IPS-20b (cell line): ENCODE data around the gene NPAS3.

Source experiments
- H3K27ac ChIP-seq: one replicate; pipeline ENCODE4 v1.5.1; 2013; ENCODE audit warnings: low read length
- H3K27me3 ChIP-seq: 2 replicates; pipeline ENCODE4 v1.6.1; 2013; ENCODE audit warnings: mild to moderate bottlenecking, low read length, inconsistent platforms; ENCODE audit not compliant: insufficient read depth
- H3K36me3 ChIP-seq: 2 replicates; pipeline ENCODE4 v1.6.1; 2013; ENCODE audit warnings: low read depth, mild to moderate bottlenecking, inconsistent platforms, low read length, moderate library complexity; ENCODE audit not compliant: insufficient read depth
- H3K4me1 ChIP-seq: 2 replicates; pipeline ENCODE4 v1.6.1; 2013; ENCODE audit warnings: mild to moderate bottlenecking, control low read depth, inconsistent platforms, low read length, moderate library complexity; ENCODE audit not compliant: insufficient read depth
- H3K4me3 ChIP-seq: 2 replicates; pipeline ENCODE4 v1.5.1; 2013; ENCODE audit warnings: mild to moderate bottlenecking, low read length, inconsistent platforms
- H3K9ac ChIP-seq: 2 replicates; pipeline ENCODE4 v1.6.1; 2013; ENCODE audit warnings: low read depth, mild to moderate bottlenecking, inconsistent platforms, low read length, moderate library complexity
- H3K9me3 ChIP-seq: 2 replicates; pipeline ENCODE4 v1.6.1; 2013; ENCODE audit warnings: mild to moderate bottlenecking, low read depth, low read length, inconsistent platforms; ENCODE audit not compliant: insufficient read depth

Gene NPAS3

GRCh38 chr14:33691907-33692306 is 753.2 kb downstream of the NPAS3 start:
- no peak overlapping the region for H3K4me3 ChIP-seq
- no peak overlapping the region for H3K27ac ChIP-seq
- no peaks in the 10 kb centered on the region for H3K27me3 ChIP-seq
- H3K36me3 ChIP-seq: no peaks in the 10 kb centered on the region
- H3K9me3 ChIP-seq: no peaks in the 10 kb centered on the region
- no peak overlapping the region for H3K9ac ChIP-seq
- no peaks in the 10 kb centered on the region for H3K4me1 ChIP-seq

DNA sequence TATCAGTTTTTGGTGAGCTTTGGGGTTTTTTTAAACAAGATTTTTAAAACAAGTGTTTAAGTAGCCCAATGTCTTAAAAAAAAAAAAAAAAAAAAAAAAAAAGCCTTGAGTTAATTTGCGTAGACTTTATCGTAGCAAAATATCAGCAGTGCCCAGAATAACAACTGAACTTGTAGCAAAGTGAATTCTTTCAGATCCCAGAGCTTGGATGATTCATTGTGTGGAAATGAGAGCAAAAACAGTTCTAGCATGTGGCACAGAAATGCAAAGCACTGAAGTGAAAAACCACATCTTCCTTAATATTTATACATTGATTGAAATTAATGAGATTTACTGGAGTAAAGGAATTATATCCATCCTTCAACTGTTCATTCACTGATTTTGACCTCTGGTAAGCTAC is 754.1 kb downstream of the NPAS3 start:
- H3K4me1 ChIP-seq: no peaks in the 10 kb centered on the region
- no peaks in the 10 kb centered on the region for H3K27me3 ChIP-seq
- H3K4me3 ChIP-seq: no peak overlapping the region
- no peak overlapping the region for H3K9ac ChIP-seq
- H3K27ac ChIP-seq: no peak overlapping the region
- no peaks in the 10 kb centered on the region for H3K36me3 ChIP-seq
- no peaks in the 10 kb centered on the region for H3K9me3 ChIP-seq

DNA sequence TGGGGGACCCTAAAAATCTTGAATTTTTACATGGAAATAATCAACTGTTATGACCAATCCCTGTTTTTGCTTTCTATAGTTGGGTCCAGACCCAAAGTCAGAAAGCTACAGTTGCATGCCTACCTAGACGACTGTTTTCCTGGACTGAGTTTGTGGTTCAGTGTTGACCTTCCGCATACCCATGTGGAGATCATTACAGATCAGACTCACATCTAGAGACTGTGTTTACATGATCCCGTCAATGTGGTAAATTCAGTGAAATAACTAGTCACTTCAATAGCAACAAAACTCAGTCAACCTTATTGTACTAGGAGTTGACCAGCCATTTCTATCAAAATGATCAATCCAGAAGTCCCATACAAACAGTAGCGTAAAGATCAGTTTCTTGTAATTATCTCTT is 754.6 kb downstream of the NPAS3 start:
- no peak overlapping the region for H3K4me3 ChIP-seq
- H3K36me3 ChIP-seq: no peaks in the 10 kb centered on the region
- no peak overlapping the region for H3K9ac ChIP-seq
- H3K27ac ChIP-seq: no peak overlapping the region
- no peaks in the 10 kb centered on the region for H3K4me1 ChIP-seq
- H3K27me3 ChIP-seq: no peaks in the 10 kb centered on the region
- no peaks in the 10 kb centered on the region for H3K9me3 ChIP-seq

DNA sequence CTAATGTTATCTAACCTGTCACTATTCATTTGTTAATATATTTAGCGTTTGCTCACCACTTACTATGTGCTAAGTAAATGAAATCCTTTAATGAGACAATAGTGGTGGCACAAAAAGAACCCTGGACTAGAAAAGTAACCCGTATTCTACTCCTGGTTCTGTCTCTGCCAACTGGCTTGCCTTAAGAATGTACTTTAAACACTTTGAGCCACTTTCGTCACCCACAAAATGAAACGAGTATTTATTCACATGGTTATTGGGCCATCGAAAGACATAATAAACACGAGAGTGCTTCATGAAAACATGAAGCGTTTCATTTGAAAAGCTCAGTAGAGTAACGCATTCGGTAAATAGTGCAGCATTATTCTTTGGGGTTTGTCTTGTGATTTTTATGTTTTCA is 757.5 kb downstream of the NPAS3 start:
- no peaks in the 10 kb centered on the region for H3K27me3 ChIP-seq
- H3K27ac ChIP-seq: no peak overlapping the region
- no peak overlapping the region for H3K4me3 ChIP-seq
- no peaks in the 10 kb centered on the region for H3K9me3 ChIP-seq
- H3K36me3 ChIP-seq: no peaks in the 10 kb centered on the region
- H3K9ac ChIP-seq: no peak overlapping the region
- H3K4me1 ChIP-seq: no peaks in the 10 kb centered on the region

- Histone ChIP-seq H3K36me3 (no peaks in the 10 kb centered on the region), H3K27ac (no peak overlapping the region), H3K4me1 (no peaks in the 10 kb centered on the region), H3K9me3 (no peaks in the 10 kb centered on the region), H3K4me3 (no peak overlapping the region), H3K9ac (no peak overlapping the region), H3K27me3 (no peaks in the 10 kb centered on the region)
Measured at GRCh38 chr14:33699300-33699983, 760.8 kb downstream of the NPAS3 start.

DNA sequence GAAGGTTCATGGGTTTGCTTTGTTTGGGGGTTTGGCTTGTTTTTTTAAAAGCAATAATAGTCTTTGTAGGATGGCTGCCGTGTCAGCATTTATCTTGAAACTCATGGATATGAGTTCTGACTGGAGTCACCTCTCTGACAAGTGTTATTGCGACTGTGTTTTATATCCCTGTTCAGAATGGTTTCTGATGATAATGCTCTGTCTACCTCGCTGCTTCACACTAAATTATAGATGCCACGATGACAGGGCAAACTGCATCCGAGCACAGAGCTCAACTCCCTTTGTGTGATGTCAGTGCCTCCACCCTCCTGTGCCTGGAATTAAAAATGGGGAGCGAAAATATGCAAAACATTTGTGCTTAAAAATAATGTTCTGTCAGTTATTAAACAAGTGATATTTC is 761.4 kb downstream of the NPAS3 start:
- Histone ChIP-seq H3K4me3 (no peak overlapping the region), H3K4me1 (no peaks in the 10 kb centered on the region; the same call in 1 of the 2 replicates), H3K27me3 (no peaks in the 10 kb centered on the region), H3K9me3 (no peaks in the 10 kb centered on the region), H3K9ac (no peak overlapping the region), H3K36me3 (no peaks in the 10 kb centered on the region), H3K27ac (no peak overlapping the region)

- H3K4me1 ChIP-seq: peaks cover 10% of the 10 kb centered on the region; the same call in 1 of the 2 replicates
- no peak overlapping the region for H3K4me3 ChIP-seq
- H3K9me3 ChIP-seq: no peaks in the 10 kb centered on the region
- no peaks in the 10 kb centered on the region for H3K27me3 ChIP-seq
- H3K36me3 ChIP-seq: no peaks in the 10 kb centered on the region
- H3K9ac ChIP-seq: no peak overlapping the region
- H3K27ac ChIP-seq: no peak overlapping the region
Measured at GRCh38 chr14:33702293-33702692, 763.6 kb downstream of the NPAS3 start.

DNA sequence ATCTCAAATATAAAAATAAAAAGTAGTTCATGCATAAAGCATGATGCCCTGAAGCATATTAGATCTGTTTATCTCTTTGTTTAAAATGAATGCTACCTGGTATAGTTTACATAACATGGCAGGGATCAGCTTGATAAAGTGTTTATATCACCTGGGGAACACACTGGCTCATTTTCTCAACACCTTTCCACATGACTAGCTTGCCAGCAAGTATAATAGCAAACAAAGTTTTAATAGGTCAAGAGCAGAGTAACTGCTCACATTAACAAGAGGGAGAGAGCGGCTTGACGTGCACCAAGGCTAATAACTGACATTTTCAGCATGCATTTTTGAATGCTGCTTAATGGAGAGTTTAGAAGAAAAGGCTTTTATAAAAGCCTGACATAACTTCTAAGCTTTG is 765.8 kb downstream of the NPAS3 start:
- no peaks in the 10 kb centered on the region for H3K9me3 ChIP-seq
- no peak overlapping the region for H3K4me3 ChIP-seq
- H3K27me3 ChIP-seq: no peaks in the 10 kb centered on the region
- H3K4me1 ChIP-seq: peaks cover 10% of the 10 kb centered on the region; the same call in 1 of the 2 replicates
- H3K9ac ChIP-seq: no peak overlapping the region
- no peak overlapping the region for H3K27ac ChIP-seq
- H3K36me3 ChIP-seq: no peaks in the 10 kb centered on the region

- Histone ChIP-seq H3K4me1 (peaks cover 10% of the 10 kb centered on the region; the same call in 1 of the 2 replicates), H3K9me3 (no peaks in the 10 kb centered on the region), H3K9ac (no peak overlapping the region), H3K4me3 (no peak overlapping the region), H3K27ac (no peak overlapping the region), H3K27me3 (no peaks in the 10 kb centered on the region), H3K36me3 (no peaks in the 10 kb centered on the region)
Measured at GRCh38 chr14:33705490-33705889, 766.8 kb downstream of the NPAS3 start.

GRCh38 chr14:33707716-33708115 is 769.0 kb downstream of the NPAS3 start:
- Histone ChIP-seq H3K4me1 (peaks cover 15% of the 10 kb centered on the region; the same call in 1 of the 2 replicates), H3K27ac (no peak overlapping the region), H3K9ac (no peak overlapping the region), H3K9me3 (no peaks in the 10 kb centered on the region), H3K4me3 (no peak overlapping the region), H3K36me3 (no peaks in the 10 kb centered on the region), H3K27me3 (no peaks in the 10 kb centered on the region)

DNA sequence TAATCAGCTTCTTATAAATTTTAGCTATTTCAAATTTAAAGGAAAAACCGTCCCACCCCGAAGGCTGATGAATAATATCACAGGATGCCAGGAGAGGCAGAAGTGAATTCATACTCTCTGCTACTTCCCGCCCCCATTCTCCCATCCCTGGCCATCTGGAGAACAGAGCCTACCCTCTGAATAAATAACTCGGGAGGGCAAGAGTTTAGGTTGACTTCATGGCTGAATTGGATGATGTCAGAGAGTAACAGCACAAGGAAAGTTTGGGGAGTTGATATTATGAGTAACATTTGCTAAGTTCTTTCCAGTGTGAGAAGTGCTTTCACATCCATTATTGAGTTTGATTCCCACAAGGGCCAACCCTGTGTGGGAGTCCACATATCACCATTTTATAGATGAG is 770.6 kb downstream of the NPAS3 start:
- Histone ChIP-seq H3K27ac (no peak overlapping the region), H3K27me3 (no peaks in the 10 kb centered on the region), H3K4me3 (no peak overlapping the region), H3K4me1 (peaks cover 15% of the 10 kb centered on the region; the same call in 1 of the 2 replicates), H3K9me3 (no peaks in the 10 kb centered on the region), H3K9ac (no peak overlapping the region), H3K36me3 (no peaks in the 10 kb centered on the region)

DNA sequence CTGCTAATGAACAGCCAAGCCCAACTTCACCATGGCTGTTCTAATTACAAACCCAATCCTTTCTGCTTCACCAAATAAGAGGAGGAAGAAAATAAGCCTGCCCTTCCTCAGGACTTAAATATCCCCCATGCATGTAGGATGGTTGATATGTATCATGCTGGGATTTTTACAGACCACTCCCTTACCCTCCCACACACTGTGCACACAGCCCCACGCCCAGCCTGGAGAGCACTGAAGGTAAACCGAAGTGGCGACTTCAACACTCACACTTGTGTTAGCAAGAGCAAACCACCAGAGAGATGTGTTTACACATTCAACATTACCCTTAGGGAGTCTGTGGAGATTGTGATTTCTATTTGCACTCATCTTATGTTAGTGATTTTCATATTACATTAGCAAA is 771.0 kb downstream of the NPAS3 start:
- Histone ChIP-seq H3K4me3 (no peak overlapping the region), H3K27me3 (no peaks in the 10 kb centered on the region), H3K4me1 (peaks cover 15% of the 10 kb centered on the region; the same call in 1 of the 2 replicates), H3K9ac (no peak overlapping the region), H3K36me3 (no peaks in the 10 kb centered on the region), H3K27ac (no peak overlapping the region), H3K9me3 (no peaks in the 10 kb centered on the region)
